Neuronal stem cell (in vitro differentiated cells): ENCODE results near the gene RASSF1.

Experiments used
- DNase-seq: peaks from one replicate; pipeline ENCODE4 v3.0.0-alpha.2; 2013; ENCODE audit warnings: low spot score
- H2AFZ ChIP-seq: one replicate; pipeline ENCODE4 v1.6.1; 2013; ENCODE audit warnings: mild to moderate bottlenecking, low read length, inconsistent platforms
- H2AK5ac ChIP-seq: 2 replicates; pipeline ENCODE4 v1.6.1; 2013; ENCODE audit warnings: low read depth, mild to moderate bottlenecking, inconsistent platforms, low read length, moderate library complexity, mixed read lengths
- H2BK120ac ChIP-seq: 2 replicates; pipeline ENCODE4 v1.6.1; 2013; ENCODE audit warnings: low read depth, mild to moderate bottlenecking, inconsistent platforms, low read length, moderate library complexity, mixed read lengths
- H2BK12ac ChIP-seq: one replicate; pipeline ENCODE4 v1.6.1; 2013; ENCODE audit warnings: low read length, inconsistent platforms
- H2BK15ac ChIP-seq: 2 replicates; pipeline ENCODE4 v1.6.1; 2013; ENCODE audit warnings: mild to moderate bottlenecking, low read length, inconsistent platforms, mixed read lengths
- H2BK5ac ChIP-seq: one replicate; pipeline ENCODE4 v1.6.1; 2013; ENCODE audit warnings: inconsistent platforms, mild to moderate bottlenecking, low read length, moderate library complexity
- H3K14ac ChIP-seq: one replicate; pipeline ENCODE4 v1.6.1; 2013; ENCODE audit warnings: low read length, inconsistent platforms
- H3K18ac ChIP-seq: 2 replicates; pipeline ENCODE4 v1.6.1; 2013; ENCODE audit warnings: low read length, inconsistent platforms
- H3K23ac ChIP-seq: 2 replicates; pipeline ENCODE4 v1.6.1; 2013; ENCODE audit warnings: low read depth, mild to moderate bottlenecking, mixed read lengths, low read length, inconsistent platforms; ENCODE audit not compliant: poor library complexity
- H3K27ac ChIP-seq: replicated peaks from 3 replicates; pipeline ENCODE4 v1.5.1; 2013; ENCODE audit warnings: low read length, inconsistent platforms
- H3K27me3 ChIP-seq, 3 experiments: 2 replicates each; pipeline ENCODE4 v1.6.1; 2013; ENCODE audit warnings: low read length in 3 of 3, mild to moderate bottlenecking in 2 of 3, inconsistent platforms in 1 of 3, low read depth in 1 of 3, mixed read lengths in 1 of 3, moderate library complexity in 1 of 3; ENCODE audit not compliant: control insufficient read depth in 3 of 3, insufficient read depth in 3 of 3
- H3K36me3 ChIP-seq, 2 donors: replicated peaks in 1 of 2; 2 replicates each; pipeline ENCODE4 v1.6.1; 2013; ENCODE audit warnings: low read length in 2 of 2; ENCODE audit not compliant: control insufficient read depth in 2 of 2, insufficient read depth in 2 of 2
- H3K4ac ChIP-seq: 2 replicates; pipeline ENCODE4 v1.6.1; 2013; ENCODE audit warnings: inconsistent platforms, mild to moderate bottlenecking, low read length, moderate library complexity
- H3K4me1 ChIP-seq, 2 donors: 1 replicate in 1 of 2; 2 replicates in 1 of 2; pipeline ENCODE4 v1.6.1; 2013; ENCODE audit warnings: low read length in 2 of 2, low read depth in 1 of 2; ENCODE audit not compliant: control insufficient read depth in 2 of 2, insufficient read depth in 1 of 2
- H3K4me2 ChIP-seq: one replicate; pipeline ENCODE4 v1.6.1; 2013; ENCODE audit warnings: mild to moderate bottlenecking, low read length, inconsistent platforms; ENCODE audit not compliant: insufficient read depth, poor library complexity, severe bottlenecking
- H3K4me3 ChIP-seq, 2 donors: 2 replicates each; pipeline ENCODE4 v1.5.1; 2013; ENCODE audit warnings: low read length in 2 of 2, mild to moderate bottlenecking in 2 of 2, inconsistent platforms in 1 of 2, moderate library complexity in 1 of 2
- H3K79me1 ChIP-seq: one replicate; pipeline ENCODE4 v1.6.1; 2013; ENCODE audit warnings: low read depth, mild to moderate bottlenecking, inconsistent platforms, low read length, moderate library complexity
- H3K9ac ChIP-seq: one replicate; pipeline ENCODE4 v1.6.1; 2013; ENCODE audit warnings: mild to moderate bottlenecking, low read depth, low read length, inconsistent platforms; ENCODE audit not compliant: poor library complexity
- H3K9me3 ChIP-seq, 2 donors: replicated peaks in 1 of 2; 2 replicates each; pipeline versions ENCODE3 to v1.6.1; 2013; ENCODE audit warnings: low read length in 2 of 2, mild to moderate bottlenecking in 2 of 2, inconsistent platforms in 1 of 2, low read depth in 1 of 2, mixed read lengths in 1 of 2, moderate library complexity in 1 of 2; ENCODE audit not compliant: control insufficient read depth in 2 of 2, insufficient read depth in 1 of 2
- H4K8ac ChIP-seq: one replicate; pipeline ENCODE4 v1.6.1; 2013; ENCODE audit warnings: low read depth, mild to moderate bottlenecking, inconsistent platforms, low read length, moderate library complexity
- H4K91ac ChIP-seq: one replicate; pipeline ENCODE4 v1.6.1; 2013; ENCODE audit warnings: low read length, low read depth, mild to moderate bottlenecking, inconsistent platforms; ENCODE audit not compliant: poor library complexity
- WGBS, 2 donors: extraction: QIAGEN DNeasy Blood & Tissue Kit; methylation state at CpG; one replicate each; pipeline ENCODE4 v1.1.7; 2013; ENCODE audit warnings: missing lambda C conversion rate in 2 of 2, mixed read lengths in 1 of 2; ENCODE audit not compliant: insufficient read length in 2 of 2, insufficient replicate concordance in 1 of 2; ENCODE audit errors: extremely low coverage in 2 of 2; 5-methylcytosine and 5-hydroxymethylcytosine counted together

Gene RASSF1

DNA sequence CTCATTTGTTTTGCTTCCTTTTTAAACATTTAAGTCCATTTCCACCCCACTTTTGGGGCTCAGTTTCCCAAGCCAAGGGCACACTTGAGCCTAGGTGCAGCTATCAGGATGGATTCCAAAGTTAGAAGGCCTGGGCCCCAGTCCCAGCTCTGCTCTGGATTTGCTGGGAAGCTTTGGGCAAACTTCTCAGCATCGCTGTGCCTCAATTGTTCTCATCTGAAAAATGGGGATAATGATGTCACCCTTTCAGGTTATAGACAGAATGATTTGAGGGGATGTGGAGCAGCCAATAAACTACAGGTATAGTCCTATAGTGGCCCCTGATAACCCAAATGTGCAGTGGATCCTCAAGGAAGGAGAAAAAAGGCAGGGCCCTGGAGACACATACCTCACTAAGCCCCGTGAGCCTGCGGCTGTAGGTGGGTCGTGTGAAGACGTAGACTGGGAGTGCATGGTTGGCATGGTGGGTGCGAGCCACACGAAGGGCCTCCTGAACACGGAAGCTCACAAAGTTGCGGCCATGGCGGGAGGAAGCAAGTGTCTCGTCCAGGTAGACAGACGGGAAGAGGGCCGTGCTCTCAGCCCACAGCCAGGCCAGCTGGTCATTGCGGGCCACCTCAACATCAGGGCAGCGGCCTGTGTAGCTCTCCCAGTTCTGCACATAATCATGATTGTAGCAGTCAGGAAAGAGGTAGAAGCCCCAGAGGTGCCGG is 21.3 kb downstream of the RASSF1 start:
- no peak overlapping the region for H2BK120ac ChIP-seq

DNA sequence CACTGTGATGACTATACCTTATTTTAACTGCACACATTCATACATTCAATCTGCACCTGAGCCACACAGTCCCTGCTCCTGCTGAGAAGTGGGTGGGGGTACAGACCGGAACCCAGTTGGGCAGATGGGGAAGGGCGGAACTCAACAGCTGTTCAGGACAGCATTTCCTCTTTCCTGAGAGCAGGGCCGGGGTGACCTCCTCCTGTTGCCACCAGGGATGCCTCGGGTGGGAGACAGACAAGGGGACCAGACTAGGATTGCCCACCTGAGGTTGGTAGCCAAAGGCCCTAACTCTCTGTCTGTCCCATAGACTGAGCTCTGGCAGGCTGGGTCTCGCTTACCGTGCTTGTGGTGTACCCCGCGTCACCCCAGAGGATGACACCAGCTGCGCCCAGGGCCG is 22.0 kb downstream of the RASSF1 start:
- H3K18ac ChIP-seq, result no peak overlapping the region
- no peak overlapping the region for H4K8ac ChIP-seq
- no peak overlapping the region for H2BK120ac ChIP-seq
- H3K4ac ChIP-seq, result no peak overlapping the region
- no CpG with 5 or more reads among the region's 10 CpGs for WGBS, 2 donors
- no peak overlapping the region for H3K14ac ChIP-seq
- peaks cover 47 to 58% of the 10 kb centered on the region in 2 donors for H3K36me3 ChIP-seq
- H4K91ac ChIP-seq, result no peak overlapping the region
- peak overlapping the region; percentile 32 for H3K23ac ChIP-seq
- H3K9ac ChIP-seq, result peak overlapping the region; percentile 25
- H3K27ac ChIP-seq, result no peak overlapping the region
- H2AFZ ChIP-seq, result no peak overlapping the region
- H2BK15ac ChIP-seq, result no peak overlapping the region
- no peak overlapping the region for H2BK5ac ChIP-seq
- no peaks in the 10 kb centered on the region for H3K27me3 ChIP-seq
- peak overlapping the region; percentile 57 for H2AK5ac ChIP-seq
- peaks cover 0 to 4% of the 10 kb centered on the region in 2 donors for H3K9me3 ChIP-seq
- no peak for DNase-seq
- no peak overlapping the region for H2BK12ac ChIP-seq
- H3K79me1 ChIP-seq, result peaks cover 34% of the 10 kb centered on the region
- peaks cover 24 to 35% of the 10 kb centered on the region in 2 donors for H3K4me1 ChIP-seq
- H3K4me2 ChIP-seq, result no peak overlapping the region
- no peak overlapping the region for H3K4me3 ChIP-seq

More for the DNA sequence above, 21.3 kb downstream of the RASSF1 start:
- no peak overlapping the region for H3K9ac ChIP-seq
- no peak overlapping the region for H4K91ac ChIP-seq
- H2AK5ac ChIP-seq, result no peak overlapping the region
- no peak overlapping the region for H3K4me2 ChIP-seq
- no CpG with 5 or more reads among the region's 16 CpGs for WGBS, 2 donors
- H2AFZ ChIP-seq, result no peak overlapping the region
- H2BK12ac ChIP-seq, result no peak overlapping the region
- H3K79me1 ChIP-seq, result peaks cover 37% of the 10 kb centered on the region
- H3K18ac ChIP-seq, result no peak overlapping the region
- no peaks in the 10 kb centered on the region for H3K27me3 ChIP-seq
- no peak overlapping the region for H4K8ac ChIP-seq
- peaks cover 50 to 64% of the 10 kb centered on the region in 2 donors for H3K36me3 ChIP-seq
- H2BK15ac ChIP-seq, result no peak overlapping the region
- H3K4me3 ChIP-seq, result peak overlapping the region; percentile 12 to 61
- H3K4me1 ChIP-seq, result peaks cover 27 to 38% of the 10 kb centered on the region in 2 donors
- no peak overlapping the region for H3K23ac ChIP-seq
- no peak for DNase-seq
- no peak overlapping the region for H3K14ac ChIP-seq
- H3K4ac ChIP-seq, result no peak overlapping the region
- H3K27ac ChIP-seq, result no peak overlapping the region
- no peak overlapping the region for H2BK5ac ChIP-seq
- peaks cover 0 to 4% of the 10 kb centered on the region in 2 donors for H3K9me3 ChIP-seq

DNA sequence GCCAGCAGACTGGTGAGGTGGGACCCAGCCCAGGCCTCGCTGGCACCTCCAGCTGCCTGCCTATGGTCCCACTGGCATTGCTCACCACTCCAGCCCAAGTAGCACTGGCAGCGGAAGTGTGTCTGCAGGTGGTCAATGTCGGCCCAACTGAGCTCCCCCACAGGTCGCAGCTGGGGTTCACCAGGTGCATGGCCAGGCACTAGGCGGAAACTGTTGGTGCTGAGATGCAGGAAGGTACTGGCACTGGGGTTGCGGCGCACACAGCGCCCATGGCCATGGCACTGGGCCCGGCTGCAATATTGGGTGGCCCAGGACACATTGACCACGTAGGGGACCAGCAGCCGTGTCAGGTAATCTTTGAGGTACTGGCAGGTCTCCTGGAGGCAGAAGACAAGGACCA is 22.5 kb downstream of the RASSF1 start:
- H3K4me1 ChIP-seq, result peaks cover 21 to 35% of the 10 kb centered on the region in 2 donors
- H2BK5ac ChIP-seq, result no peak overlapping the region
- H3K14ac ChIP-seq, result no peak overlapping the region
- no peak overlapping the region for H2BK120ac ChIP-seq
- H3K9me3 ChIP-seq, result peaks cover 0 to 4% of the 10 kb centered on the region in 2 donors
- H3K23ac ChIP-seq, result peak overlapping the region; percentile 3
- peak overlapping the region; percentile 39 for H3K18ac ChIP-seq
- no peak overlapping the region for H3K9ac ChIP-seq
- no peak overlapping the region for H3K27ac ChIP-seq
- H2BK12ac ChIP-seq, result no peak overlapping the region
- H2BK15ac ChIP-seq, result no peak overlapping the region
- WGBS, 2 donors, result no CpG with 5 or more reads among the region's 11 CpGs
- peak overlapping the region; percentile 84 for H4K8ac ChIP-seq
- H3K4ac ChIP-seq, result no peak overlapping the region
- no peak overlapping the region for H2AK5ac ChIP-seq
- no peaks in the 10 kb centered on the region for H3K27me3 ChIP-seq
- H3K36me3 ChIP-seq, result peaks cover 47 to 58% of the 10 kb centered on the region in 2 donors
- H3K4me2 ChIP-seq, result no peak overlapping the region
- H4K91ac ChIP-seq, result no peak overlapping the region
- no peak overlapping the region for H2AFZ ChIP-seq
- DNase-seq, result no peak
- peaks cover 34% of the 10 kb centered on the region for H3K79me1 ChIP-seq
- H3K4me3 ChIP-seq, result no peak overlapping the region

GRCh38 chr3:50317300-50317699 is 23.3 kb downstream of the RASSF1 start:
- peak overlapping the region; percentile 4 for H3K4me2 ChIP-seq
- no peak overlapping the region for H2BK15ac ChIP-seq
- no peak overlapping the region for H3K4ac ChIP-seq
- no peak overlapping the region for H2BK120ac ChIP-seq
- H3K4me3 ChIP-seq, result no peak overlapping the region
- H3K4me1 ChIP-seq, result peaks cover 18 to 27% of the 10 kb centered on the region in 2 donors
- H4K91ac ChIP-seq, result no peak overlapping the region
- no peaks in the 10 kb centered on the region for H3K27me3 ChIP-seq
- no peak overlapping the region for H2AFZ ChIP-seq
- H2AK5ac ChIP-seq, result no peak overlapping the region
- H3K14ac ChIP-seq, result no peak overlapping the region
- H3K36me3 ChIP-seq, result peaks cover 47 to 58% of the 10 kb centered on the region in 2 donors
- H3K9me3 ChIP-seq, result peaks cover 0 to 4% of the 10 kb centered on the region in 2 donors
- no peak for DNase-seq
- H3K9ac ChIP-seq, result no peak overlapping the region
- no peak overlapping the region for H3K18ac ChIP-seq
- peak overlapping the region; percentile 59 for H3K23ac ChIP-seq
- no peak overlapping the region for H4K8ac ChIP-seq
- H3K27ac ChIP-seq, result no peak overlapping the region
- H2BK12ac ChIP-seq, result peak overlapping the region; percentile 92
- peak overlapping the region; percentile 60 for H2BK5ac ChIP-seq
- no CpG with 5 or more reads among the region's 6 CpGs for WGBS, 2 donors
- H3K79me1 ChIP-seq, result peaks cover 34% of the 10 kb centered on the region
